ENCODE measurements around the gene NAA10.

NAA10 gene

GRCh38 chrX:153906126-153906917 is 28.5 kb downstream of the NAA10 start:
- Histone ChIP-seq H3K9me3 (ENCODE audit: control insufficient read depth, low read length) (no peaks in the 10 kb centered on the region), H3K4me1 (ENCODE audit: control insufficient read depth, insufficient read depth, low read length, poor library complexity, severe bottlenecking) (peaks cover 14% of the 10 kb centered on the region), H3K36me3 (ENCODE audit: control insufficient read depth, insufficient read depth, low read length) (no peaks in the 10 kb centered on the region), H3K27ac (ENCODE audit: low read depth, low read length, severe bottlenecking) (no peak overlapping the region), H3K4me3 (ENCODE audit: extremely low read depth, insufficient read depth, low read length, poor library complexity, severe bottlenecking) (no peak overlapping the region)
- WGBS, 2 experiments (ENCODE audit: insufficient coverage in 2 of 2): 93 to 94% methylated on average over 13 to 19 of the region's 27 CpGs

GRCh38 chrX:153905481-153906095 is 29.2 kb downstream of the NAA10 start:
- no peaks in the 10 kb centered on the region for H3K9me3 ChIP-seq (ENCODE audit: control insufficient read depth, low read length)
- H3K27ac ChIP-seq (ENCODE audit: low read depth, low read length, severe bottlenecking): no peak overlapping the region
- WGBS, 2 experiments (ENCODE audit: insufficient coverage in 2 of 2): 94 to 96% methylated on average over 15 to 26 of the region's 32 CpGs
- H3K36me3 ChIP-seq (ENCODE audit: control insufficient read depth, insufficient read depth, low read length): no peaks in the 10 kb centered on the region
- peaks cover 16% of the 10 kb centered on the region for H3K4me1 ChIP-seq (ENCODE audit: control insufficient read depth, insufficient read depth, low read length, poor library complexity, severe bottlenecking)
- H3K4me3 ChIP-seq (ENCODE audit: extremely low read depth, insufficient read depth, low read length, poor library complexity, severe bottlenecking): no peak overlapping the region

GRCh38 chrX:153903991-153904957 is 30.6 kb downstream of the NAA10 start, which contains the start of gene AVPR2:
TSS of gene AVPR2 (plus strand) at chrX:153904673. CDS start at chrX:153905146, 473 bp downstream.
- no peaks in the 10 kb centered on the region for H3K36me3 ChIP-seq (ENCODE audit: control insufficient read depth, insufficient read depth, low read length)
- 84 to 86% methylated on average over 4 to 13 of the region's 26 CpGs for WGBS, 2 experiments (ENCODE audit: insufficient coverage in 2 of 2)
- H3K4me1 ChIP-seq (ENCODE audit: control insufficient read depth, insufficient read depth, low read length, poor library complexity, severe bottlenecking): peaks cover 16% of the 10 kb centered on the region

GRCh38 chrX:153903238-153903980 is 31.4 kb downstream of the NAA10 start:
- Histone ChIP-seq H3K9me3 (ENCODE audit: control insufficient read depth, low read length) (no peaks in the 10 kb centered on the region), H3K4me1 (ENCODE audit: control insufficient read depth, insufficient read depth, low read length, poor library complexity, severe bottlenecking) (peaks cover 16% of the 10 kb centered on the region), H3K36me3 (ENCODE audit: control insufficient read depth, insufficient read depth, low read length) (no peaks in the 10 kb centered on the region), H3K4me3 (ENCODE audit: extremely low read depth, insufficient read depth, low read length, poor library complexity, severe bottlenecking) (no peak overlapping the region), H3K27ac (ENCODE audit: low read depth, low read length, severe bottlenecking) (no peak overlapping the region)
- WGBS, 2 experiments (ENCODE audit: insufficient coverage in 2 of 2): 71% methylated on average over 2 of the region's 18 CpGs; no CpG with 5 or more reads in 1 of the 2 experiments

More at GRCh38 chrX:153903991-153904957, 30.6 kb downstream of the NAA10 start, which contains the start of gene AVPR2:
- no peak within 1 kb of the TSS for H3K27ac ChIP-seq (ENCODE audit: low read depth, low read length, severe bottlenecking)
- no peak within 1 kb of the TSS for H3K4me3 ChIP-seq (ENCODE audit: extremely low read depth, insufficient read depth, low read length, poor library complexity, severe bottlenecking)
- H3K9me3 ChIP-seq (ENCODE audit: control insufficient read depth, low read length): no peaks in the 10 kb centered on the region

- no peak overlapping the region for H3K27ac ChIP-seq (ENCODE audit: low read depth, low read length, severe bottlenecking)
- 94% methylated on average over 5 of the region's 10 CpGs; no CpG with 5 or more reads in 1 of the 2 experiments for WGBS, 2 experiments (ENCODE audit: insufficient coverage in 2 of 2)
Measured at GRCh38 chrX:153902385-153902784, 32.5 kb downstream of the NAA10 start.

GRCh38 chrX:153901753-153902140 is 33.1 kb downstream of the NAA10 start:
- 61 to 77% methylated on average over 3 to 8 of the region's 8 CpGs for WGBS, 2 experiments (ENCODE audit: insufficient coverage in 2 of 2)
- Histone ChIP-seq H3K4me3 (ENCODE audit: extremely low read depth, insufficient read depth, low read length, poor library complexity, severe bottlenecking) (no peak overlapping the region), H3K27ac (ENCODE audit: low read depth, low read length, severe bottlenecking) (no peak overlapping the region), H3K9me3 (ENCODE audit: control insufficient read depth, low read length) (no peaks in the 10 kb centered on the region), H3K4me1 (ENCODE audit: control insufficient read depth, insufficient read depth, low read length, poor library complexity, severe bottlenecking) (peaks cover 16% of the 10 kb centered on the region), H3K36me3 (ENCODE audit: control insufficient read depth, insufficient read depth, low read length) (no peaks in the 10 kb centered on the region)

More at GRCh38 chrX:153902385-153902784, 32.5 kb downstream of the NAA10 start:
- Histone ChIP-seq H3K4me3 (ENCODE audit: extremely low read depth, insufficient read depth, low read length, poor library complexity, severe bottlenecking) (no peak overlapping the region), H3K9me3 (ENCODE audit: control insufficient read depth, low read length) (no peaks in the 10 kb centered on the region), H3K36me3 (ENCODE audit: control insufficient read depth, insufficient read depth, low read length) (no peaks in the 10 kb centered on the region), H3K4me1 (ENCODE audit: control insufficient read depth, insufficient read depth, low read length, poor library complexity, severe bottlenecking) (peaks cover 16% of the 10 kb centered on the region)

- Histone ChIP-seq H3K36me3 (ENCODE audit: control insufficient read depth, insufficient read depth, low read length) (no peaks in the 10 kb centered on the region), H3K9me3 (ENCODE audit: control insufficient read depth, low read length) (no peaks in the 10 kb centered on the region), H3K4me1 (ENCODE audit: control insufficient read depth, insufficient read depth, low read length, poor library complexity, severe bottlenecking) (peaks cover 16% of the 10 kb centered on the region), H3K27ac (ENCODE audit: low read depth, low read length, severe bottlenecking) (no peak overlapping the region), H3K4me3 (ENCODE audit: extremely low read depth, insufficient read depth, low read length, poor library complexity, severe bottlenecking) (no peak overlapping the region)
- WGBS, 2 experiments (ENCODE audit: insufficient coverage in 2 of 2): 56 to 70% methylated on average over 9 to 10 of the region's 26 CpGs
Measured at GRCh38 chrX:153900831-153901752, 33.7 kb downstream of the NAA10 start.

GRCh38 chrX:153897899-153898298 is 36.9 kb downstream of the NAA10 start:
- Histone ChIP-seq H3K4me3 (ENCODE audit: extremely low read depth, insufficient read depth, low read length, poor library complexity, severe bottlenecking) (no peak overlapping the region), H3K27ac (ENCODE audit: low read depth, low read length, severe bottlenecking) (no peak overlapping the region), H3K4me1 (ENCODE audit: control insufficient read depth, insufficient read depth, low read length, poor library complexity, severe bottlenecking) (peaks cover 9% of the 10 kb centered on the region), H3K36me3 (ENCODE audit: control insufficient read depth, insufficient read depth, low read length) (no peaks in the 10 kb centered on the region), H3K9me3 (ENCODE audit: control insufficient read depth, low read length) (no peaks in the 10 kb centered on the region)

- Histone ChIP-seq H3K9me3 (ENCODE audit: control insufficient read depth, low read length) (no peaks in the 10 kb centered on the region), H3K4me3 (ENCODE audit: extremely low read depth, insufficient read depth, low read length, poor library complexity, severe bottlenecking) (no peak overlapping the region), H3K27ac (ENCODE audit: low read depth, low read length, severe bottlenecking) (no peak overlapping the region), H3K36me3 (ENCODE audit: control insufficient read depth, insufficient read depth, low read length) (no peaks in the 10 kb centered on the region), H3K4me1 (ENCODE audit: control insufficient read depth, insufficient read depth, low read length, poor library complexity, severe bottlenecking) (peaks cover 8% of the 10 kb centered on the region)
- 100% methylated on average over 1 of the region's 6 CpGs; no CpG with 5 or more reads in 1 of the 2 experiments for WGBS, 2 experiments (ENCODE audit: insufficient coverage in 2 of 2)
Measured at GRCh38 chrX:153889123-153889522, 45.7 kb downstream of the NAA10 start.
